HG03558 (cell line): ENCODE results near the gene NXNL2.

Experiments
- ATAC-seq: cut with Tn5 transposase; IDR thresholded peaks from one replicate; pipeline ENCODE4 v1.9.1; 2021; ENCODE audit warnings: moderate number of reproducible peaks; ENCODE audit not compliant: unreplicated experiment; ENCODE audit errors: extremely low read depth

Gene NXNL2

DNA sequence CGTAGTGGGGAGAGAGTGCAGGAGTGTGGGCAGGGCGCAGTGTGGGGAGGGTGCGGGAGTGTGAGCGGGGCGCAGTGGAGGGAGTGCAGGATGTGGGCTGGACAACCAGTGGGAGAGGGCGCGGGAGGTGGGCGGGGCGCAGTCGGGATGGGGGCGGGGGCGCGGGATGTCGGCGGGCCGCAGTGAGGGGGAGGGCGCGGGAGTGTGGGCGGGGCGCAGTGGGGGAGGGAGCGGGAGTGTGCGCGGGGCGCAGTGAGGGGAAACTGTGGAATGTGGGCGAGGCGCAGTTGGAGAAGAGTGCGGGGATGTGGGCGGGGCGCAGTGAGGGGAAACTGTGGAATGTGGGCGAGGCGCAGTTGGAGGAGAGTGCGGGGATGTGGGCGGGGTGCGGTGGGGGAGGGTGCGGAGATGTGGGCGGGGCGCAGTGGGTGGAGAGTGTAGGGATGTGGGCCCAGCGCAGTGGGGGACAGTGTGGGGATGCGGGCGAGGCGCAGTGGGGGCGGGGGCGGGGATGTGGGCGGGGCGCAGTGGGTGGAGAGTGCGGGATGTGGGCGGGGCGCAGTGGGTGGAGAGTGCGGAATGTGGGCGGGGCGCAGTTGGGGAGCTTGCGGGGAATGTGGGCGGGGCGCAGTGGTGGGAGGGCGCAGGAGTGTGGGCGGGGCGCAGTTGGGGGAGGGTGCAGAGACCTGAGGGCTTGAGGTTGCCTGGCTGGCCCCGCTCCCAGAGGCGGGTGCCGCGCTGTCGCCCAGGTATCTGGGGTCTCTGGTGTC lies at the start of gene NXNL2:
NXNL2 (plus strand) TSS at position 723 of the 770 bp plus-strand sequence. CDS start 257 bp downstream, outside the sequence.
- no peak for ATAC-seq

DNA sequence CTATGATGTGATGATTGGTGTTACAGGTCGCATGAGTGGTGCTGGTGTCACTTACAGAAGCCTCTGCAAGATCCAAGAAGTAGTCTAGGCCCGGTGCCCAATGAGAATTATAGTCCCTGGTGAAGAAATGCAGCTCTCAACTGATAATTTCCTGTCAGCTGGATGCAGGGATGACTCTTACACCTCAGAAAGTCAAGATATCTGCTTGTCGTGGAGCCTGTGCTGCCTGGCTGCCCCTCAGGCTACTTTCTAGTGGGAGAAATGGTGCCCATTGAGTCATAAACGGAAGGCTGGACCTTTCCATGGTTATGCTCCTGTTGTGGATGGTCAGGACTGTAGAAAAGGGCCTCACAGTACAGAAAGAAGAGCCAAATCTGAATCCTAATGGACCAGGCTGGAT lies 46.8 kb upstream of the NXNL2 start:
- no peak for ATAC-seq

DNA sequence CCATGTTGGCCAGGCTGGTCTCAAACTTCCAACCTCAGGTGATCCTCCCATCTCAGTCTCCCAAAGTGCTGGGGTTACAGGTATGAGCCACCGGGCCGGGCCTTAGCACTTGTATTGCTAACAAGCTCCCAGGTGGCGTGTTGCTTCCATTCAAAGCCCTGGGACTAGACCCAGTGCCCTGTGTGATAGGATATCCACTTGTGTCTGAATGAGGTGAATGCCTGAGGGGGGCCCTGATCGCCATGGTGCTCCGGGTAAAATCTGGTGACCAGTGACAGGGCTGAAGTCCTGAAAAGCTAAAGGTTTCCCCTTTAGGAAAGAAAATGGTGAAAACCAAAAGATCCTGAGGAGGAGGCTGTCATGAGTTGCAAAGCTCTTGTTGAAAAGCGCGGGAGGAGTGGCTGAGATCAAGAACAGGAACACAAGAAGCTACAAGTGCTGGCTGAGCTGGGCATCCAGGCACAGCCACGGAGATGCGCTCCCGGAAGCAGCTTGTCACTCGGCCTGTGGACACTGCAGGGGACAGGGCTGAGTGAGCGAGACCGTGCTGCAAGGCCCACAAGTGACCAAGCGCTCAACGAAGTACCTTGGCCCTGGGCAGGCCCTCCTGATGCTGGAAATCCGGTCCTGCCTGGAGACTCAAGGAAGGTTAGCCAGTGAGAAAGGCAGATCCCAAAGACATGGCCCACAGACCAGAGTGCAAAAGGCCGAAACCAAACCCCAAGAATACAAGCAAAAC lies 39.8 kb upstream of the NXNL2 start:
- no peak for ATAC-seq

DNA sequence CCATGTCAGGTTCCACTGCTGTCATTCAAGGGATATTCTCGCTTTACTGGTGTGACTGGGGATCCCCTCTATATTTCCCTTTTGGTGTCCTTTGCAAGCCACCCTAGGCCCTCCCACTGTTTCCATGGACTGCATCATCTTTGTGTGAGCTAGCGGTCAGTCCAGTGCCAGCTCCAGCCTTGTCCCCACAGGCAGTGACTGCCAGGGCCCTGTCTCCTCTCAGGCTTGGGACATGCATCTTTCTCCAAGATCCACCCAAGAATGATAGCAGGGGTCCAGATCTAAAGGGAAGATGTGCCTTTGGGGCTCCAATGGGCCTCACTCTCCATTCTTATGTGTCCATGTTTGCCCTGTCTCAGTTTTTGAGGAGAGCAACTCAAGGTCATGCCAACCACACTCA lies 37.8 kb upstream of the NXNL2 start:
- no peak for ATAC-seq

DNA sequence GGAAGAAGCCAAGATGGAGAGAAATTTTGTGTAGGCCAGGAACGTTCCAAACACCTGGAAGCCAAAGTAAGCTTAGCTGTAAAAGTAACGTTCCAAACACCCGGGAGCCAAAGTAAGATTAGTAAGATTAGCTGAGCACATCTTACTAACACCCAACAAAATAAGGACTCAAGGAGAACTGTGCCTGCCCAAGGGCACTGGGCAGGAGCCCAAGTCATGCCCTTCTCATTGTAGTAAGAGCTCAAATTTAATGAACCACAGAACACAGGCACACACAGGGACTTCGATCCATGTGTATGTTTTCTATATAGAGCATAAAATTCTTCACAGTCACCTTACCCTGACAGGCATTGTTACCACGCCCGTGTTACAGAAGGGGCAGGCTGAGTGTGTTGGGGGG lies 36.1 kb upstream of the NXNL2 start:
- no peak for ATAC-seq

DNA sequence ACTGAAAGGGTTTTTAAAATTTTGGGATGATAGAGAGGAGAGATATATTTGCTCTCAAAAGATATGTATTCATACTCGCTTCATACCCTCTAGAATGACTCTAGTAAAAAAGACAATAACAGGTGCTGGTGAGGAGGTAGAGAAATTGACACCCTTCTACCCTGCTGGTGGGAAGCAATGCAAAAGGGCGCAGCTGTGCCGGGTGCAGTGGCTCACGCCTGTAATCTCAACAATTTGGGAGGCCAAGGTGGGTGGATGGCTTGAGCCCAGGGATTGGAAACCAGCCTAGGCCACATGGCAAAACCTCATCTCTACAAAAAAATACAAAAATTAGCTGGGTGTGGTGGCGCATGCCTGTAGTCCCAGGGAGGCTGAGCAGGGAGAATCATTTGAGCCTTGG lies 33.9 kb upstream of the NXNL2 start:
- ATAC-seq: no peak

DNA sequence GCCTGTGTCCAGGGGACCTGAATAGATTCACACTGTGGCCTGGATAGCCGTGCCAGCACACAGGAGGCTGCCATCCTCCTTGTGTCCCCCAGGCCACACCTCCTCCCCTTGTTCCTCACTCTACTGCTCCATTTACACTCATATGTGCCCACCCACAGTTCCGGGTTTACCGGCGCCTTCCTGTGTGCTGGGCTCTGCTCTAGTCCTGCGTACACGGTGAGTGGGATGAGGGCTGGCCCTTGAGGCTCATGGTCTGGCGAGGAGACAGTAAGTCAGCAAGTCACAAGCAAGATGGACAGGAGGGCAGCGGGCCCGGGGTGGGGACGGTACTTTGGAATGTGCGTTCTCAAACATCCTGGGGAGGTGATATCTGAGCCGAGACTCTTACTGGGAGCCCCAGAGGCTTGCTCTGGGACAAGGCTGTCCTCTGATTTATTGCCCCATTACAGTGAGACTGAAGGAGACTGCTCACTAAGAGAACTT lies 32.4 kb upstream of the NXNL2 start:
- ATAC-seq: no peak

DNA sequence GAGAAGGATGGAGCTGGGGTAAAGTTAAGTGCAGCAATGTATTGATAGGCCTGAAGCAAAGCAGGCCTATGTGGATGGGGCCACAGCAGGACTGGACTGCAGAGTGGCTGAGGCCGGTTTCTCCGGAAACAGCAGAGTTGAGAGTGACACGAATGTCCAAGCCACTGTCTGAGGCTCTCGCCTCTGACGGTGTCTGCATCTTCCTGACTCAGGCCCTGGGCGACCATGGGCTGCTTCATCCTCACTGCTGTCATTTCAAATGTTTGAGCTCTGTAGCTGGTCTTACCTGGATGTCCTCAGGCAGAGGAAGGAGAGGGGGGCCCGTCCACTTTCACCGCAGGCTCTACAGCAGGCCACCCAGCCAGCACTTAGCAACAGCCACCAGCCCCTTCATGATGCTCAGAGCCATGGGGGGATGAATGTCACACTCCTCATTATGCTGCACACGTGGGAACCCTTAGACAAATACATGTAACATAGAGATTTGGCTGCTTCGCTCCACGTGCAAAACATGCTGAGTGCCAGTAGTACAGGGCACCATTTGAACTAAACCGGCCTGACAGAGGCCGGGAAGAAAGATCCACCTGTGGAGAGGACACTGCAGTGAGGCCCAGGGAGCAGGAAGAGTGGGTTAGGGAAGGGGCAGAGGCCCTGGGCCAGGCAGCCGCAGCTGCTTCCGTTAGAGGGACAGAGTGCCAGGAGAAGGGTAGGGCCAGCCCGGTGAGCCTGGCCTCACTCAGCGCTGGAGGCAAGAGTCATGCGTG lies 31.7 kb upstream of the NXNL2 start:
- ATAC-seq: no peak

DNA sequence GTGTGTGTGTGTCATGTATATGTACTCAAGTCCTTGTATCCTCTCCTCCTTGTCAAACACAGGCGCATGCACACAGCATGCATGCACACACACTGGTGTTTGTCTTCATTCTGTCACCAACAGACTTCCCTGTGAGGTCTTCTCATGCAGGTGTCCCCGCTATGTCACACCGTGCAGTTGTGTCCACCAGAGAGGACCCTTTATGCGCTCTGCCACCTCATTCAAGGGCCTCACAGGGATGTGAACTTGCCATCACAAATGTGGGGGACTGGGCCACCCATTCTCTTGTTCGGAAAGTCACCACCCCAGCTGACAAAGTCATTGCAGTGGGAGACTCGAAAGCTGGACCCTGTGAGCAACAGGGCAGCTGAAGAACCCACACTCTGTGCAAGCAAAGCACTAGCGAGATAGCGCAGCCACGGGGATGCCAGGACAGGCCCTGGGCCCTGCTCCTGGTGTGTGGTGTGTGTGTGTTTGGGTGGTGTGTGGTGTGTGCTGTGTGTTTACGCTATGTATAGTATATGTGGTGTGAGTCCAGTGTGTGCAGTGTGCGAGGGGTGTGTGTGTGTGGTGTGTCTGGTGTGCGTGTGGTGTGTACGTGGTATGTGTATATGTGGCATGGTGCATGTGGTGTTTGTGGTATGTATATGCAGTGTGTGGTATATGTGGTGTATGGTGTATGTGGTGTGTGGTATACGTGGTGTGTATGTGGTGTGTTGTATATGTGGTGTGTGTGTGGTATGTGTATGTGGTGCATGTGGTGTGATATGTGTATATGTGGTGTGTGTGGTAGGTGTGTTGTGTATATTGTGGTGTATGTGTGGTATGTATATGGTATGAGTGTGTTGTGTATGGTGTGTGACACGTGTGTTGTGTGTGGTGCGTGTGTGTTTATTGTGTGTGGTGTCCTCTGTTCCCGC lies 30.9 kb upstream of the NXNL2 start:
- ATAC-seq: no peak

DNA sequence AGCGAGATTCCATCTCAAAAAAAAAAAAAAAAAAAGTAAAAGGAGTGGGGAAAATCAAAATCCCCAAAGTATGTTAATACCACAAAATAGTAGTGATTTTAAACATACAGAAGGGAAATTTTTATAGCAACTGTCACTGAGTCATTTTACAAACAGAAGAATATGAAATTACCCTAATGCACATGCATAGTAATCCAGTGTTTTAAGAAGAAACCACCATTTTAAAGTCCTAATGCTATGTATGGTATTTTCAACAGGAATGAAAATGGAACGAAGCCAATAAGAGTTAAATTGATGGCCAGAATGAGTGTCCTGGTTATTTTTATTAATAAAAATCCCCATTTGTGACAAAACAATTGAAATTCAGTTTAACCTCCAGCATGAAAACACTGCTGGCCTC lies 26.7 kb upstream of the NXNL2 start:
- ATAC-seq: no peak

DNA sequence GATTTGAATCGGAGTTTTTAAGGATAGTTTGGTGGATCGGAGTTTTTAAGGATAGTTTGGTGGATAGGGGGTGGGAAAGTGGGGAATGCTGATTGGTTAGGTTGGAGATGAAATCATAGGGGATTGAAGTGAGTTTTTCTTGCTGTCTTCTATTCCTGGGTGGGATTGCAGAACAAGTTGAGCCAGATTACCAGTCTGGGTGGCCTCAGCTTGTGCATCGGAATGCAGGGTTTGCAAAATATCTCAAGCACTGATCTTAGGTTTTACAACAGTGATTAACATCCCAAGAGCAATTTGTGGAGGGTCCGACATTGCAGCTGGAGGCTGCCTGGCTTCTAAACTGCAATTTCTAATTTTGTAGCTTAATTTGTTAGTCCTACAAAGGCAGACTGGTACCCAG lies 23.1 kb upstream of the NXNL2 start:
- no peak for ATAC-seq

DNA sequence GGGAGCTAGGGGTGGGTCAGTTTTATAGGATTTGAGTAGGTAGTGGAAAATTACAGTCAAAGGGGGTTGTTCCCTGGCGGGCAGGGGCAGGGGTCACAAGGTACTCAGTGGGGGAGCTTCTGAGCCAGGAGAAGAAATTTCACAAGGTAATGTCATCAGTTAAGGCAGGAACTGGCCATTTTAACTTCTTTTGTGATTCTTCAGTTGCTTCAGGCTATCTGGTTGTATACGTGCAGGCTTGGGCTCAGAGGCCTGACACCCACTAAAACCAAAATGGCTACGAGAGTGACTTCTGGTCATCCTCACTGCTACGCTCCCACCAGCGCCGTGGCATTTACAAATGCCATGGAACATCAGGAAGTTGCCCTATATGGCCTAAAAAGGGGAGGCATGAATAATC lies 20.7 kb upstream of the NXNL2 start:
- no peak for ATAC-seq

DNA sequence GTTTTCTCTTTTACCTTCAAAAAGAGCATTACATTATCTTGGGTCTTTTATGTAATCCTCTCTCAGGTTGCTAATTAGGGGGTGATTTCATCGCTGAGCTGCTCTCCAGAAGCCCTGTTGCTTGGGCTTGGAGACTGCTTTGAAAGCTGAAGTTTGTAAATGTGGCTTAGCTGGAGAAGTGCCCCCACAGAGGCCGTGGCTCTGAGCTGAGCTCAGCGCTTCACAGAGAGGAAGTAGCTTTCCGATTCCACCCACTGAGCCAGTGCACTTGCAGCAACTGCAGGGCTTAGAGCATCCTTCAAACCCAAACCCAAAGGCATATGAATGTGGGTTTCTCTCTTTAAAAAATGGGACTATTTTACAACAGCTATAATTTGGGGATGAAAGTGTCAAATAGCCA lies 13.7 kb upstream of the NXNL2 start:
- no peak for ATAC-seq

DNA sequence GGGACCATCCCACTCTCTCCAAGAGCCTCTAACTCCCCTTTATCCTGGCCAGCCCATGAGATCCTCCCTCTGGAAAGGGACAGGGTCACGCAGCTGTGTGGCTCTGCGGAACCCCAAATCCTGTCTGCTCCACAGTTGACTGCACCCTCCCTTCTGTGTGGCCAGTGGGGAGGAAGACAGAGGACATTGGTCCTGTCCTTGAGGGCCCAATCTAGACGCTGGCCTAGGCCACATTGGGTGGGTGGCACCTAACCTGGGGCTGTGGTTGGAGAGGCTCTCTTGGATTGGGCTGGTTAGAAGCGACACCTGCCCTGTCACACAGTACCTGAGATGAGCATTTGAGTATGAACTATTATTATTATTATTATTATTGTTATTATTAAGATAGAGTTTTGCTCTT lies 12.6 kb upstream of the NXNL2 start:
- no peak for ATAC-seq

DNA sequence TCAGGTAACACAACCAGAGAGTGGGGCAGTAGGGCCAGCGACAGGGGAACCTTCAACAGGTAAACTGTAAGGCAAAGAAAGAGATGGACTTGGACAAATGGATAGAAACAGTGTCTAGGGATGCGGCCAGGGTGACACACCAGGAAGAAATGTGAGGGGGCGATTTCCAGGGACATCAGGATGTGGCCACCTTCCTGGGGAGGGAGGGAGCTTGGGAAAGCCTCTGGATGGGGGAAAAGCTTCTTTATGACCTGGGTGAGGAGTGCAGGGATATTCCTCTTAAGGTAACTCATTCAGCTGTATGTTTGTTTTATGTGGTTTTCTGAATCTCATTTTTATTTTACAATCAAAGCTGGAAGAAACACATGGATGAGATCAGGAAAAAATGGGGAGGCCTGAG lies 11.9 kb upstream of the NXNL2 start:
- ATAC-seq: no peak

DNA sequence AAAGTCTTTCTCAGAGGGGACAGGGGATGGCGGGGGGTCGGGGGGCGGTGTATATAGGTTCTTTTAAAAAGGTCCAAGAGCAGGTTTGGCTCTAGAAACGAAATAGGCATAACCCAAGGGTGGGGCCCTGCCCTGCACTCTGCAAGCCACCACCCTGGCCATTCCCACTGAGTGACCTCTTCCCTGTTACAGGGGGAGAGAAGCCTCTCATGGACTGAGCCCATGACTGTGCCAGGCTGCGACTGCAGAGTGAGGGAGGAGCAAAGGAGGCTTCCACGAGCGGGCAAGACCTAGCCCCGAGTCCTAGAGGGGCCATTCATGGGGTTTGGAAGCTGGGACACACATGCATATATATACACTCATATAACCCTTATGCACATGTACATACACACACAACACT lies 10.1 kb upstream of the NXNL2 start:
- no peak for ATAC-seq

DNA sequence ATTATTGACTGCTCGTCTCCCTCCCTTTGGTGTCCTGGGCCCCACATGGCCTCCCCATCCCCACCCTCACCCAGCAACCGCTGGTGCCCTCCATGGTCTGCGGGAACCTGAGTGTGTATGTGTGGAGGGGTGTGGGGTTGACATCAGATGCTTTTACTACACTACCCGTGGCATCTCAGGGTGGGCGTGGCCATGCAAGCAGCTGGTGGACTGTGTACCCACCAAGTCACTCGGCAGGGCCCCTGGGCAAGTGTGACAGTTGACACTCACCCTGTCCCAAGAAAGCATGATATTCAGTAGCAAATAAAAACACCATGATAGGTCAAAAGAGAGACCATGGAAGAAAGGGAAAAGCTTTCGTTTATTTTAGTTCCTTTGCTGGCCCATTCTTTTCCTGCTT lies 7.4 kb upstream of the NXNL2 start:
- ATAC-seq: no peak

DNA sequence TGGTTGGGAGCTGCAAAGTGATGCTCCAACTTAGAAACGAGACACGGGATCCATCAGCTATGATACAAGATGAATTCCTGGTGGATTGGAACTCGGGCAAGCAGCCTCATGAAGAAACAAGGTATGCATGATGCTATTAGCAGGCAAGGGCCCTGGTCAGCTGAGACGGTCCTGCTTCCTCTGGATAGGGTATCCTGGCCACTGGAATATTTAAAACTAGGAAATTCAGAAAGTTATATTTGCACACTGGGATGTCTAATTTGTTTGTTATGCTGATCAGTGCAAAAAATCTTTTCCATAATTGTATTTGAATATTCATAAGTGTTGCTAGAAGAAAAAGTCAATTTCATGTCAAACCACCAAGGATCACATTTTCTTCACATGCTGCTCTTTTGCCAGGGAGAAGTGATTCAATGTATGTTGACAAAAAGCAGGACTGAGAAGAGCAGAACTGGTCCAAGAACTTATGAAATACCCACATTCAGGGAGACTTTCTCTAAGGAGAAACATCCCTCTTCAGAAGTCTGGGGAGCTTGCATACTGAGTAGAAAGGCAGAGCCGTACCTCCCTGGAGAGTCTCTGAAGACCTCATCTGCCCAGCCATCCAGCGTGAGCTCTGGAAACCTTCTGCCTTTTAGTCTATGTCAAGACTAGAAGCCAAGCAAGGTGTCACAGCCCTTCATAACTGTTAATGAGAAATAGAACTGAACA lies 6.7 kb upstream of the NXNL2 start:
- no peak for ATAC-seq

DNA sequence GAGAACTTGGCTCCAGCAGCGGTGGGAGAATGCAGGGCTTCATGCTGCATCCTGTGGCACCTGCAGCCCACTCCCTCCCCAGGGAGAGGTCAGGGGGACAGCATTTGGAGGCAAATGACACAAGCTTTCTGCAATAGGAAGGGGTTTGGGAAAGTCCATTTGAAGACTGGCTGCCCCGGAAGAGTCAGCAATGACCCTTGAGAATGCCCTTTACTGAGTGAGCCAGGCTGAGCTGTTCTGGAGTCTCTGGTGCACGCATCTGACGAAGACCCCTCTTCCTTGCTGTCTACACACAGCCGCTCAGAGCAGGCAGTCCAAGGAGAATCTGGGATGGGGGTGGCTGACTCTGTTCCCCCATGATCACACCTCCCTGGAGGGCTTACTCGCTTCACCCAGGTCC lies 5.5 kb upstream of the NXNL2 start:
- ATAC-seq: no peak
